ENCODE data around the gene TMEM178B. TPM values are rescaled to one million over a fixed set of nuclear protein-coding genes. Genes with fewer than 3 reads are reported as not detected.

Gene TMEM178B
- total and polyA plus RNA-seq, 9 of the 15 experiments (the other 6 are each of a cell fraction or from before 2014, with no cell fraction given): under 0.01 to 0.03 (median 0.01) TPM; not detected in 5

DNA sequence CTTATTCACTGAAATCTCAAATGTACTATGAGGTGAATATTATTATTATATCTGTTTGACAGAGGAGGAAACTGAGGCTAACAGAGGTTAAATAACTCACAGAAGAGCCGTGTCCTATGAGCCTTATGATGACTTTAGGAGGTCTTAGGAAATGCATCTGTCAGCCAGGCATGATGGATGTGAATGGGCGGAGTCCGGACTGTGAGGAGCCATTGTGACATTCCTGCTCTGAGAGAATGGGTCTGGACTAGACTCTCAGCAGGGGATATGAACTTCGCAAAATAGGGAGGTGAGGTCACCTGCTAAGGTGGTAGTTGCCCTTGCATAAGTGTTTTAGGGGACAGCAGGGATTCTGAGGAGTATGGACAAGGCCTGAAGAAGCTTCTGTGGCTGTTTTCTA is 153.6 kb downstream of the TMEM178B start (continued):
- TF ChIP-seq, protein P1, sequence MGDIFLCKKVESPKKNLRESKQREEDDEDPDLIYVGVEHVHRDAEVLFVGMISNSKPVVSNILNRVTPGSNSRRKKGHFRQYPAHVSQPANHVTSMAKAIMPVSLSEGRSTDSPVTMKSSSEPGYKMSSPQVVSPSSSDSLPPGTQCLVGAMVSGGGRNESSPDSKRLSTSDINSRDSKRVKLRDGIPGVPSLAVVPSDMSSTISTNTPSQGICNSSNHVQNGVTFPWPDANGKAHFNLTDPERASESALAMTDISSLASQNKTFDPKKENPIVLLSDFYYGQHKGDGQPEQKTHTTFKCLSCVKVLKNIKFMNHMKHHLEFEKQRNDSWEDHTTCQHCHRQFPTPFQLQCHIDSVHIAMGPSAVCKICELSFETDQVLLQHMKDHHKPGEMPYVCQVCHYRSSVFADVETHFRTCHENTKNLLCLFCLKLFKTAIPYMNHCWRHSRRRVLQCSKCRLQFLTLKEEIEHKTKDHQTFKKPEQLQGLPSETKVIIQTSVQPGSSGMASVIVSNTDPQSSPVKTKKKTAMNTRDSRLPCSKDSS (IDR thresholded peaks at IDR 0.05; ENCODE audit: low read depth, partially characterized antibody): no peak
- TF ChIP-seq, protein P2, sequence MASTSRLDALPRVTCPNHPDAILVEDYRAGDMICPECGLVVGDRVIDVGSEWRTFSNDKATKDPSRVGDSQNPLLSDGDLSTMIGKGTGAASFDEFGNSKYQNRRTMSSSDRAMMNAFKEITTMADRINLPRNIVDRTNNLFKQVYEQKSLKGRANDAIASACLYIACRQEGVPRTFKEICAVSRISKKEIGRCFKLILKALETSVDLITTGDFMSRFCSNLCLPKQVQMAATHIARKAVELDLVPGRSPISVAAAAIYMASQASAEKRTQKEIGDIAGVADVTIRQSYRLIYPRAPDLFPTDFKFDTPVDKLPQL (IDR thresholded peaks at IDR 0.05; ENCODE audit: extremely low read depth, insufficient read length): no peak
- TF ChIP-seq, protein P3, sequence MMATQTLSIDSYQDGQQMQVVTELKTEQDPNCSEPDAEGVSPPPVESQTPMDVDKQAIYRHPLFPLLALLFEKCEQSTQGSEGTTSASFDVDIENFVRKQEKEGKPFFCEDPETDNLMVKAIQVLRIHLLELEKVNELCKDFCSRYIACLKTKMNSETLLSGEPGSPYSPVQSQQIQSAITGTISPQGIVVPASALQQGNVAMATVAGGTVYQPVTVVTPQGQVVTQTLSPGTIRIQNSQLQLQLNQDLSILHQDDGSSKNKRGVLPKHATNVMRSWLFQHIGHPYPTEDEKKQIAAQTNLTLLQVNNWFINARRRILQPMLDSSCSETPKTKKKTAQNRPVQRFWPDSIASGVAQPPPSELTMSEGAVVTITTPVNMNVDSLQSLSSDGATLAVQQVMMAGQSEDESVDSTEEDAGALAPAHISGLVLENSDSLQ (IDR thresholded peaks at IDR 0.05): peak; percentile 90
- peak; percentile 12; the same call in 1 of the 2 replicates for TF ChIP-seq CEBPB (tag; IDR thresholded peaks at IDR 0.05)
- TF ChIP-seq, protein P4, sequence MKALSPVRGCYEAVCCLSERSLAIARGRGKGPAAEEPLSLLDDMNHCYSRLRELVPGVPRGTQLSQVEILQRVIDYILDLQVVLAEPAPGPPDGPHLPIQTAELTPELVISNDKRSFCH (CRISPR knock-in tag; IDR thresholded peaks at IDR 0.05): no peak
- TF ChIP-seq, protein P4 (tag; IDR thresholded peaks at IDR 0.05): no peak
- no peak for TF ChIP-seq SRF (CRISPR knock-in tag; IDR thresholded peaks at IDR 0.05)
- TF ChIP-seq, protein P5, sequence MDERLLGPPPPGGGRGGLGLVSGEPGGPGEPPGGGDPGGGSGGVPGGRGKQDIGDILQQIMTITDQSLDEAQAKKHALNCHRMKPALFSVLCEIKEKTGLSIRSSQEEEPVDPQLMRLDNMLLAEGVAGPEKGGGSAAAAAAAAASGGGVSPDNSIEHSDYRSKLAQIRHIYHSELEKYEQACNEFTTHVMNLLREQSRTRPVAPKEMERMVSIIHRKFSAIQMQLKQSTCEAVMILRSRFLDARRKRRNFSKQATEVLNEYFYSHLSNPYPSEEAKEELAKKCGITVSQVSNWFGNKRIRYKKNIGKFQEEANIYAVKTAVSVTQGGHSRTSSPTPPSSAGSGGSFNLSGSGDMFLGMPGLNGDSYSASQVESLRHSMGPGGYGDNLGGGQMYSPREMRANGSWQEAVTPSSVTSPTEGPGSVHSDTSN (CRISPR knock-in tag; IDR thresholded peaks at IDR 0.05; ENCODE audit: low read depth): 0 out of 2 replicates have a peak, but pooled peaks have one; percentile 37
- TF ChIP-seq, protein P5 (tag; conservative IDR thresholded peaks at IDR 0.05; ENCODE audit: low read depth): peak; percentile 70
- TF ChIP-seq, protein P6, sequence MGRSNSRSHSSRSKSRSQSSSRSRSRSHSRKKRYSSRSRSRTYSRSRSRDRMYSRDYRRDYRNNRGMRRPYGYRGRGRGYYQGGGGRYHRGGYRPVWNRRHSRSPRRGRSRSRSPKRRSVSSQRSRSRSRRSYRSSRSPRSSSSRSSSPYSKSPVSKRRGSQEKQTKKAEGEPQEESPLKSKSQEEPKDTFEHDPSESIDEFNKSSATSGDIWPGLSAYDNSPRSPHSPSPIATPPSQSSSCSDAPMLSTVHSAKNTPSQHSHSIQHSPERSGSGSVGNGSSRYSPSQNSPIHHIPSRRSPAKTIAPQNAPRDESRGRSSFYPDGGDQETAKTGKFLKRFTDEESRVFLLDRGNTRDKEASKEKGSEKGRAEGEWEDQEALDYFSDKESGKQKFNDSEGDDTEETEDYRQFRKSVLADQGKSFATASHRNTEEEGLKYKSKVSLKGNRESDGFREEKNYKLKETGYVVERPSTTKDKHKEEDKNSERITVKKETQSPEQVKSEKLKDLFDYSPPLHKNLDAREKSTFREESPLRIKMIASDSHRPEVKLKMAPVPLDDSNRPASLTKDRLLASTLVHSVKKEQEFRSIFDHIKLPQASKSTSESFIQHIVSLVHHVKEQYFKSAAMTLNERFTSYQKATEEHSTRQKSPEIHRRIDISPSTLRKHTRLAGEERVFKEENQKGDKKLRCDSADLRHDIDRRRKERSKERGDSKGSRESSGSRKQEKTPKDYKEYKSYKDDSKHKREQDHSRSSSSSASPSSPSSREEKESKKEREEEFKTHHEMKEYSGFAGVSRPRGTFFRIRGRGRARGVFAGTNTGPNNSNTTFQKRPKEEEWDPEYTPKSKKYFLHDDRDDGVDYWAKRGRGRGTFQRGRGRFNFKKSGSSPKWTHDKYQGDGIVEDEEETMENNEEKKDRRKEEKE (IDR thresholded peaks at IDR 0.05; ENCODE audit: borderline replicate concordance in 1 of 2, control insufficient read depth in 1 of 2, low read depth in 2 of 2, low read length in 1 of 2): no peak
- no peak for TF ChIP-seq TEAD4 (IDR thresholded peaks at IDR 0.05; ENCODE audit: low read length)
- no peak for TF ChIP-seq TEAD4 (CRISPR knock-in tag; IDR thresholded peaks at IDR 0.05; ENCODE audit: borderline replicate concordance)
- no peak for TF ChIP-seq ZNF668 (CRISPR knock-in tag; IDR thresholded peaks at IDR 0.05)
- TF ChIP-seq, protein P7, sequence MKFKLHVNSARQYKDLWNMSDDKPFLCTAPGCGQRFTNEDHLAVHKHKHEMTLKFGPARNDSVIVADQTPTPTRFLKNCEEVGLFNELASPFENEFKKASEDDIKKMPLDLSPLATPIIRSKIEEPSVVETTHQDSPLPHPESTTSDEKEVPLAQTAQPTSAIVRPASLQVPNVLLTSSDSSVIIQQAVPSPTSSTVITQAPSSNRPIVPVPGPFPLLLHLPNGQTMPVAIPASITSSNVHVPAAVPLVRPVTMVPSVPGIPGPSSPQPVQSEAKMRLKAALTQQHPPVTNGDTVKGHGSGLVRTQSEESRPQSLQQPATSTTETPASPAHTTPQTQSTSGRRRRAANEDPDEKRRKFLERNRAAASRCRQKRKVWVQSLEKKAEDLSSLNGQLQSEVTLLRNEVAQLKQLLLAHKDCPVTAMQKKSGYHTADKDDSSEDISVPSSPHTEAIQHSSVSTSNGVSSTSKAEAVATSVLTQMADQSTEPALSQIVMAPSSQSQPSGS (CRISPR knock-in tag; IDR thresholded peaks at IDR 0.05): no peak
- TF ChIP-seq ZNF23 (CRISPR knock-in tag; IDR thresholded peaks at IDR 0.05): no peak
- peak; percentile 80 for TF ChIP-seq MEIS2 (IDR thresholded peaks at IDR 0.05; ENCODE audit: partially characterized antibody)
- TF ChIP-seq XRCC3 (IDR thresholded peaks at IDR 0.05): no peak
